Measurements from ENCODE around the gene RSPH1.

The RSPH1 gene

GRCh38 chr21:42541618-42542017 lies 45.6 kb upstream of the RSPH1 start:
- Histone ChIP-seq H3K9me2 (replicated peaks; ENCODE audit: control insufficient read depth, low read length) (no peaks in the 10 kb centered on the region), H3K79me2 (ENCODE audit: control insufficient read depth, low read length) (no peaks in the 10 kb centered on the region; the same call in 1 of the 2 replicates), H3K27me3 (ENCODE audit: control insufficient read depth, low read length) (no peaks in the 10 kb centered on the region), H3K4me3 (ENCODE audit: low read length) (no peak overlapping the region), H3K4me1 (ENCODE audit: control insufficient read depth, low read length) (peaks cover 29% of the 10 kb centered on the region), H3K9me3 (ENCODE audit: control insufficient read depth, insufficient read depth, low read length) (no peaks in the 10 kb centered on the region), H3K36me3 (ENCODE audit: control insufficient read depth, low read length) (peaks cover 32% of the 10 kb centered on the region), H3F3A (ENCODE audit: control insufficient read depth, insufficient read depth) (peaks cover 17% of the 10 kb centered on the region; the same call in 1 of the 2 replicates), H3K4me2 (ENCODE audit: low read length) (no peak overlapping the region), H3K27ac (ENCODE audit: low read depth, low read length) (no peak overlapping the region), H4K20me1 (ENCODE audit: control insufficient read depth, insufficient read depth, low read depth, low read length) (no peaks in the 10 kb centered on the region)
- TF ChIP-seq CTCF (IDR thresholded peaks at IDR 0.05; ENCODE audit: low read depth, low read length, poor library complexity, severe bottlenecking) (no peak), EZH2phosphoT487 (IDR thresholded peaks at IDR 0.05; ENCODE audit: borderline replicate concordance, low read length) (no peak)

GRCh38 chr21:42541174-42541573 lies 45.1 kb upstream of the RSPH1 start:
- Histone ChIP-seq H3K36me3 (ENCODE audit: control insufficient read depth, low read length) (peaks cover 35% of the 10 kb centered on the region), H3K27me3 (ENCODE audit: control insufficient read depth, low read length) (no peaks in the 10 kb centered on the region), H3K9me3 (ENCODE audit: control insufficient read depth, insufficient read depth, low read length) (no peaks in the 10 kb centered on the region), H3K4me2 (ENCODE audit: low read length) (no peak overlapping the region), H3K4me1 (ENCODE audit: control insufficient read depth, low read length) (peaks cover 34% of the 10 kb centered on the region), H3F3A (ENCODE audit: control insufficient read depth, insufficient read depth) (peaks cover 21% of the 10 kb centered on the region), H3K4me3 (ENCODE audit: low read length) (no peak overlapping the region), H3K79me2 (ENCODE audit: control insufficient read depth, low read length) (no peaks in the 10 kb centered on the region; the same call in 1 of the 2 replicates), H4K20me1 (ENCODE audit: control insufficient read depth, insufficient read depth, low read depth, low read length) (no peaks in the 10 kb centered on the region), H3K9me2 (replicated peaks; ENCODE audit: control insufficient read depth, low read length) (no peaks in the 10 kb centered on the region), H3K27ac (ENCODE audit: low read depth, low read length) (no peak overlapping the region)
- no peak for TF ChIP-seq CTCF (IDR thresholded peaks at IDR 0.05; ENCODE audit: low read depth, low read length, poor library complexity, severe bottlenecking)

- H3K4me1 ChIP-seq (ENCODE audit: control insufficient read depth, low read length), result peaks cover 42% of the 10 kb centered on the region
- H3K4me3 ChIP-seq (ENCODE audit: low read length), result no peak overlapping the region
- H3K9me2 ChIP-seq (replicated peaks; ENCODE audit: control insufficient read depth, low read length), result no peaks in the 10 kb centered on the region
- H3K36me3 ChIP-seq (ENCODE audit: control insufficient read depth, low read length), result peaks cover 36% of the 10 kb centered on the region
- no peaks in the 10 kb centered on the region for H3K27me3 ChIP-seq (ENCODE audit: control insufficient read depth, low read length)
- TF ChIP-seq CTCF (IDR thresholded peaks at IDR 0.05; ENCODE audit: low read depth, low read length, poor library complexity, severe bottlenecking) (no peak), EZH2phosphoT487 (IDR thresholded peaks at IDR 0.05; ENCODE audit: borderline replicate concordance, low read length) (no peak)
- H3K79me2 ChIP-seq (ENCODE audit: control insufficient read depth, low read length), result no peaks in the 10 kb centered on the region; the same call in 1 of the 2 replicates
- no peak overlapping the region for H3K4me2 ChIP-seq (ENCODE audit: low read length)
- no peak overlapping the region for H3K27ac ChIP-seq (ENCODE audit: low read depth, low read length)
- H3F3A ChIP-seq (ENCODE audit: control insufficient read depth, insufficient read depth), result peaks cover 28% of the 10 kb centered on the region
- no peaks in the 10 kb centered on the region for H4K20me1 ChIP-seq (ENCODE audit: control insufficient read depth, insufficient read depth, low read depth, low read length)
- H3K9me3 ChIP-seq (ENCODE audit: control insufficient read depth, insufficient read depth, low read length), result no peaks in the 10 kb centered on the region
These were observed 44.4 kb upstream of the RSPH1 start for GRCh38 chr21:42540396-42540795.
